Tibial nerve (tissue), 3 donors: ENCODE measurements around the gene CITED4.

ENCODE experiments used
- POLR2A ChIP-seq, 2 donors: fragments of 450-650 bp; IDR thresholded peaks; one replicate each; pipeline ENCODE4 v1.6.1; 2017; ENCODE audit warnings: antibody characterized with exemption in 2 of 2, mild to moderate bottlenecking in 2 of 2, moderate library complexity in 2 of 2
- TF ChIP-seq, protein P1 (sequence below), 5 experiments: fragments of 200-600 bp in 3 of 5; fragments of 450-650 bp in 2 of 5; sonication (generic) in 3 of 5; IDR thresholded peaks; one replicate each; pipeline ENCODE4 v1.5.1; 2016 to 2019; ENCODE audit warnings: antibody characterized with exemption in 5 of 5, mild to moderate bottlenecking in 3 of 5, moderate library complexity in 2 of 5

GRCh38 chr1:40898431-40898901 lies 36.3 kb upstream of the CITED4 start:
- TF ChIP-seq, protein P1, sequence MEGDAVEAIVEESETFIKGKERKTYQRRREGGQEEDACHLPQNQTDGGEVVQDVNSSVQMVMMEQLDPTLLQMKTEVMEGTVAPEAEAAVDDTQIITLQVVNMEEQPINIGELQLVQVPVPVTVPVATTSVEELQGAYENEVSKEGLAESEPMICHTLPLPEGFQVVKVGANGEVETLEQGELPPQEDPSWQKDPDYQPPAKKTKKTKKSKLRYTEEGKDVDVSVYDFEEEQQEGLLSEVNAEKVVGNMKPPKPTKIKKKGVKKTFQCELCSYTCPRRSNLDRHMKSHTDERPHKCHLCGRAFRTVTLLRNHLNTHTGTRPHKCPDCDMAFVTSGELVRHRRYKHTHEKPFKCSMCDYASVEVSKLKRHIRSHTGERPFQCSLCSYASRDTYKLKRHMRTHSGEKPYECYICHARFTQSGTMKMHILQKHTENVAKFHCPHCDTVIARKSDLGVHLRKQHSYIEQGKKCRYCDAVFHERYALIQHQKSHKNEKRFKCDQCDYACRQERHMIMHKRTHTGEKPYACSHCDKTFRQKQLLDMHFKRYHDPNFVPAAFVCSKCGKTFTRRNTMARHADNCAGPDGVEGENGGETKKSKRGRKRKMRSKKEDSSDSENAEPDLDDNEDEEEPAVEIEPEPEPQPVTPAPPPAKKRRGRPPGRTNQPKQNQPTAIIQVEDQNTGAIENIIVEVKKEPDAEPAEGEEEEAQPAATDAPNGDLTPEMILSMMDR (IDR thresholded peaks at IDR 0.05): no peak
- TF ChIP-seq POLR2A (IDR thresholded peaks at IDR 0.05): no peak
